Uterus (tissue), 4 donors: Measurements from ENCODE around the gene RRP9. TPM values are rescaled to one million over a fixed set of nuclear protein-coding genes. Genes with fewer than 3 reads are reported as not detected.

Experiments used
- DNase-seq, 2 donors: peaks; one replicate each; pipeline ENCODE4 v3.0.0-alpha.2; 2019 to 2020
- H3K27ac ChIP-seq, 2 donors: fragments of 200-600 bp; sonication (generic); 1 replicate in 1 of 2; 2 replicates in 1 of 2; pipeline ENCODE4 v1.5.1; 2016 to 2018
- H3K27me3 ChIP-seq, 2 donors: fragments of 200-600 bp; sonication (generic); one replicate each; pipeline ENCODE4 v1.5.1; 2018 to 2019; ENCODE audit warnings: control low read depth in 1 of 2
- H3K36me3 ChIP-seq, 2 donors: fragments of 200-600 bp; sonication (generic); one replicate each; pipeline ENCODE4 v1.5.1; 2019; ENCODE audit warnings: control low read depth in 1 of 2
- H3K4me1 ChIP-seq, 2 donors: fragments of 200-600 bp; sonication (generic); one replicate each; pipeline ENCODE4 v1.5.1; 2018 to 2019; ENCODE audit warnings: control low read depth in 1 of 2
- H3K4me3 ChIP-seq, 2 donors: fragments of 200-600 bp; sonication (generic); 1 replicate in 1 of 2; 2 replicates in 1 of 2; pipeline ENCODE4 v1.5.1; 2018 to 2019; ENCODE audit warnings: mild to moderate bottlenecking in 1 of 2
- H3K9me3 ChIP-seq, 2 donors: fragments of 200-600 bp; sonication (generic); one replicate each; pipeline ENCODE4 v1.5.1; 2019; ENCODE audit warnings: control low read depth in 1 of 2
- CTCF ChIP-seq, 4 experiments: fragments of 200-600 bp in 2 of 4; fragments of 450-650 bp in 2 of 4; sonication (generic) in 2 of 4; IDR thresholded peaks; one replicate each; pipeline ENCODE4 v1.5.1; 2016 to 2019; ENCODE audit warnings: antibody characterized with exemption in 4 of 4, mild to moderate bottlenecking in 2 of 4, moderate library complexity in 1 of 4
- POLR2A ChIP-seq, 2 donors: fragments of 450-650 bp; IDR thresholded peaks; one replicate each; pipeline ENCODE4 v1.6.1; 2016; ENCODE audit warnings: antibody characterized with exemption in 2 of 2, mild to moderate bottlenecking in 1 of 2, moderate library complexity in 1 of 2
- intact Hi-C: fragments of 100-400 bp; cut with DNase I; formaldehyde crosslinking; loops from one replicate; pipeline ENCODE4 v1.15.1; 2023; ENCODE audit warnings: low total_unique reads
- total RNA-seq, 4 donors: library from RNA; depleted of rRNA in 3 of 4; stranded (reverse); fragments of >200 nt in 3 of 4; gene quantifications; one replicate each; pipeline versions ENCODE4 v1.1.0 to v1.2.4, GENCODE V29; 2014 to 2023
- donor health status: DM: yes; HTN: yes; CAD: no.

Gene RRP9
- total RNA-seq, 4 donors from 2014 or later, result 4.4 to 20.5 (median 11.6) TPM

- H3K36me3 ChIP-seq, result no peaks in the 10 kb centered on the region
- intact Hi-C loops, result no loop called here
- TF ChIP-seq CTCF (IDR thresholded peaks at IDR 0.05) (no peak), POLR2A (IDR thresholded peaks at IDR 0.05) (no peak)
These were observed 274 bp downstream of the RRP9 start for GRCh38 chr3:51941463-51941797.

GRCh38 chr3:51940648-51941462 lies 849 bp downstream of the RRP9 start:
- DNase-seq, result no peak
- peaks cover 0 to 6% of the 10 kb centered on the region in 2 donors for H3K4me1 ChIP-seq
- peak overlapping the region in 1 of 2 donors; percentile 74 for H3K27ac ChIP-seq
- H3K9me3 ChIP-seq, result no peaks in the 10 kb centered on the region
- no peaks in the 10 kb centered on the region for H3K27me3 ChIP-seq
- H3K4me3 ChIP-seq, result peak overlapping the region; percentile 69 to 72
- H3K36me3 ChIP-seq, result no peaks in the 10 kb centered on the region
- TF ChIP-seq CTCF (IDR thresholded peaks at IDR 0.05), result no peak
- TF ChIP-seq POLR2A (IDR thresholded peaks at IDR 0.05), result no peak
- intact Hi-C loops, result no loop called here

More at GRCh38 chr3:51941463-51941797, 274 bp downstream of the RRP9 start:
- DNase-seq, result no peak
- Histone ChIP-seq H3K27ac (peak overlapping the region in 1 of 2 donors; percentile 74), H3K9me3 (no peaks in the 10 kb centered on the region), H3K27me3 (no peaks in the 10 kb centered on the region), H3K4me3 (peak overlapping the region; percentile 69 to 72), H3K4me1 (peaks cover 0 to 6% of the 10 kb centered on the region in 2 donors)

GRCh38 chr3:51938780-51939425 lies 2.8 kb downstream of the RRP9 start:
- H3K36me3 ChIP-seq, result no peaks in the 10 kb centered on the region

GRCh38 chr3:51937611-51938450 lies 3.9 kb downstream of the RRP9 start:
- Histone ChIP-seq H3K36me3 (no peaks in the 10 kb centered on the region), H3K27ac (no peak overlapping the region), H3K9me3 (no peaks in the 10 kb centered on the region), H3K4me1 (peaks cover 0 to 6% of the 10 kb centered on the region in 2 donors), H3K27me3 (no peaks in the 10 kb centered on the region), H3K4me3 (no peak overlapping the region)
- DNase-seq, result no peak
- intact Hi-C loops, result no loop called here
- TF ChIP-seq CTCF (IDR thresholded peaks at IDR 0.05) (no peak), POLR2A (IDR thresholded peaks at IDR 0.05) (no peak)

More at GRCh38 chr3:51938780-51939425, 2.8 kb downstream of the RRP9 start:
- no peaks in the 10 kb centered on the region for H3K9me3 ChIP-seq
- peaks cover 0 to 6% of the 10 kb centered on the region in 2 donors for H3K4me1 ChIP-seq
- DNase-seq, result no peak
- H3K4me3 ChIP-seq, result no peak overlapping the region
- intact Hi-C loops, result no loop called here
- TF ChIP-seq CTCF (IDR thresholded peaks at IDR 0.05) (no peak), POLR2A (IDR thresholded peaks at IDR 0.05) (no peak)
- no peaks in the 10 kb centered on the region for H3K27me3 ChIP-seq
- no peak overlapping the region for H3K27ac ChIP-seq
